Hematopoietic multipotent progenitor cell treated with erythropoietin and hydrocortisone succinate and interleukin-3 and kit ligand, for 17 days (in vitro differentiated cells): ENCODE measurements around the gene CAPZA1.

ENCODE experiments used
- DNase-seq: peaks from one replicate; pipeline ENCODE4 v3.0.0-alpha.2; 2015; ENCODE audit warnings: low spot score

Gene CAPZA1

GRCh38 chr1:112715264-112716053 is 95.8 kb downstream of the CAPZA1 start, which contains the start of gene PPM1J:
Gene PPM1J, minus strand, starts transcription at chr1:112715332. Its CDS starts 31 bp downstream, at chr1:112715301.
- peak; percentile 98 for DNase-seq

GRCh38 chr1:112716133-112716720 is 96.6 kb downstream of the CAPZA1 start:
- peak; percentile 93 for DNase-seq

GRCh38 chr1:112717263-112717873 is 97.7 kb downstream of the CAPZA1 start:
- no peak for DNase-seq

GRCh38 chr1:112718691-112719418 is 99.2 kb downstream of the CAPZA1 start:
- DNase-seq, result peak; percentile 66

- no peak for DNase-seq
Observed at GRCh38 chr1:112719706-112720105, 100.1 kb downstream of the CAPZA1 start.

GRCh38 chr1:112720800-112721199 is 101.2 kb downstream of the CAPZA1 start:
- no peak for DNase-seq
